Mesodermal cell (in vitro differentiated cells): ENCODE data around the gene NELFB.
A peak's percentile ranks its signal among the peaks of the same experiment; 100 is the strongest.

ENCODE experiments used
- H3K27ac ChIP-seq: 2 replicates; pipeline ENCODE4 v1.7.0; 2013; ENCODE audit warnings: mild to moderate bottlenecking, low read depth, low read length, moderate library complexity; ENCODE audit not compliant: severe bottlenecking
- H3K36me3 ChIP-seq: 2 replicates; pipeline ENCODE4 v1.7.1; 2013; ENCODE audit warnings: mild to moderate bottlenecking, low read length, moderate library complexity; ENCODE audit not compliant: control insufficient read depth, insufficient read depth
- H3K4me1 ChIP-seq: one replicate; pipeline ENCODE4 v1.7.1; 2013; ENCODE audit warnings: mild to moderate bottlenecking, low read length; ENCODE audit not compliant: insufficient read depth, control insufficient read depth, poor library complexity, severe bottlenecking
- H3K4me3 ChIP-seq: 2 replicates; pipeline ENCODE4 v1.7.0; 2013; ENCODE audit warnings: low read length, control low read depth, mild to moderate bottlenecking; ENCODE audit not compliant: insufficient read depth, poor library complexity, severe bottlenecking; ENCODE audit errors: extremely low read depth
- H3K9me3 ChIP-seq: 2 replicates; pipeline ENCODE4 v1.7.1; 2013; ENCODE audit warnings: mild to moderate bottlenecking, low read length, moderate library complexity; ENCODE audit not compliant: control insufficient read depth
- WGBS, 2 experiments: methylation state at CpG; one replicate each; pipeline ENCODE4 v1.1.5; 2013; ENCODE audit warnings: missing lambda C conversion rate in 2 of 2; ENCODE audit not compliant: insufficient coverage in 2 of 2; 5-methylcytosine and 5-hydroxymethylcytosine counted together

NELFB gene

GRCh38 chr9:137304383-137305059 lies 49.4 kb downstream of the NELFB start:
- Histone ChIP-seq H3K4me3 (no peak overlapping the region), H3K4me1 (peaks cover 33% of the 10 kb centered on the region), H3K36me3 (no peaks in the 10 kb centered on the region), H3K27ac (peak overlapping the region; percentile 87), H3K9me3 (no peaks in the 10 kb centered on the region)
- 69 to 76% methylated on average over 12 to 13 of the region's 16 CpGs for WGBS, 2 experiments

GRCh38 chr9:137305060-137305797 lies 50.1 kb downstream of the NELFB start:
- H3K27ac ChIP-seq = peak overlapping the region; percentile 87
- H3K9me3 ChIP-seq = no peaks in the 10 kb centered on the region
- peaks cover 26% of the 10 kb centered on the region for H3K4me1 ChIP-seq
- no peaks in the 10 kb centered on the region for H3K36me3 ChIP-seq
- no peak overlapping the region for H3K4me3 ChIP-seq
- WGBS, 2 experiments = 53 to 65% methylated on average over 26 to 33 of the region's 36 CpGs

DNA sequence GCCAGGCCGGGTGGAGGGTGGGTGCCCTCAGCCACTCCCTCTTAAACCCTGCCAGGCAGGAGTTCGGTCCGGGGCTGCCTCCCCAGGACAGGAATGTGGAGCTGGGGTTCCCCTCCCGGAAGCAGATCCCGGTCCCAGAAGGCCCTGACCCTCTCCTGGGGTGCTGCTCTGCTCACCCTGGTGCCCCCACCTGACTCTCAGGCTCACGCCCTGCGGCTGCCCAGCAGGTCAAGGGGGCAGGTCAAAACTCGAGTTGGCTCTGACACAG lies 50.6 kb downstream of the NELFB start:
- Histone ChIP-seq H3K27ac (peak overlapping the region; percentile 49), H3K4me1 (peaks cover 23% of the 10 kb centered on the region), H3K4me3 (no peak overlapping the region), H3K9me3 (no peaks in the 10 kb centered on the region), H3K36me3 (no peaks in the 10 kb centered on the region)
- WGBS, 2 experiments = 68 to 79% methylated on average over 5 of the region's 8 CpGs

DNA sequence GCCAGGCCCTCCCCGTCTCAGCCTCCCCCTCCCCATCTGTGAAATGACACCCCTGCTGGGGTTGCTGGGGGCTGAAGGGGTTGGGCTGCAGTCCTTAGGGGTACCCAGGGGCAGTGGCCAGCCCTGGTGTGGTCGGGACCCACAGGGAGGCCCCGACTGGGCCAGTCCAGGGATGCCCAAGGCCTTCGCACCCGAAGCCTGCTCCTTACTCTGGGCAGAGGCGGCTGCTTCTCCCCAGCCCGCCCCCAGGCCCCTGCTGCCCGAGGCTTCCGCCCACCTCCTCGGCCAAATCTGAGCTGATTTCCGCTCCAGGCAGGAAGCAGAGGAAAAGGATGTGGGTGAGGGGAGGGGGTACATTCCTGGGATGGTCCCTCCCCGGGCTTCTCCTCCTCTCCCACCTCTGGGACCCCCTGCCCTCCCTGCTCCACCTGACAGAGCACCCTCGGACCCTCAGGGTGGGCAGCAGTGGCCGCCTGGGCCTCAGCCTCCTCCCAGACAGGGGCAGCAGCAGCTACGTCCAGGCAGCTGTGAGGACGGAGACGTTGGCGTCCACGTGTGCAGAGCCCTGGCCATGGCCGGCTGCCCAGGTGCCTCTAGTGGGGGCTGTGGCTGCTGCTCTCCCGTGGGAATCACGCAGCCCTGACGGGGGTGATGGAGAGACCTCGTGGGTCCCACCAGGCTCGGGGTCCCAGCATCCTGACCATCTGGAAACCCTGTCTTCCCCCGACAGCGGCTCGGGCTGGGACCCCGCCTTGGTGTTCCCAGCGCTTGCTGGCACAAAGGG lies 51.1 kb downstream of the NELFB start:
- WGBS, 2 experiments = 81 to 88% methylated on average over 18 to 25 of the region's 30 CpGs
- Histone ChIP-seq H3K4me1 (peaks cover 23% of the 10 kb centered on the region), H3K4me3 (no peak overlapping the region), H3K27ac (peak overlapping the region; percentile 49), H3K36me3 (no peaks in the 10 kb centered on the region), H3K9me3 (no peaks in the 10 kb centered on the region)

- H3K4me3 ChIP-seq = no peak overlapping the region
- H3K4me1 ChIP-seq = peaks cover 23% of the 10 kb centered on the region
- H3K9me3 ChIP-seq = no peaks in the 10 kb centered on the region
- H3K27ac ChIP-seq = no peak overlapping the region
- WGBS, 2 experiments = 92 to 93% methylated on average over 23 of the region's 23 CpGs
- no peaks in the 10 kb centered on the region for H3K36me3 ChIP-seq
These were observed 51.7 kb downstream of the NELFB start for GRCh38 chr9:137306850-137307254.

GRCh38 chr9:137307255-137308056 lies 52.3 kb downstream of the NELFB start:
- peaks cover 23% of the 10 kb centered on the region for H3K4me1 ChIP-seq
- no peaks in the 10 kb centered on the region for H3K9me3 ChIP-seq
- no peak overlapping the region for H3K4me3 ChIP-seq
- no peaks in the 10 kb centered on the region for H3K36me3 ChIP-seq
- 86 to 89% methylated on average over 27 to 30 of the region's 30 CpGs for WGBS, 2 experiments
- no peak overlapping the region for H3K27ac ChIP-seq

GRCh38 chr9:137308057-137308619 lies 53.0 kb downstream of the NELFB start:
- H3K4me3 ChIP-seq = no peak overlapping the region
- peaks cover 23% of the 10 kb centered on the region for H3K4me1 ChIP-seq
- no peaks in the 10 kb centered on the region for H3K36me3 ChIP-seq
- 81 to 84% methylated on average over 19 to 20 of the region's 20 CpGs for WGBS, 2 experiments
- H3K9me3 ChIP-seq = no peaks in the 10 kb centered on the region
- H3K27ac ChIP-seq = no peak overlapping the region

- 90 to 95% methylated on average over 11 to 14 of the region's 15 CpGs for WGBS, 2 experiments
- H3K9me3 ChIP-seq = no peaks in the 10 kb centered on the region
- H3K27ac ChIP-seq = no peak overlapping the region
- H3K4me1 ChIP-seq = peaks cover 24% of the 10 kb centered on the region
- H3K36me3 ChIP-seq = no peaks in the 10 kb centered on the region
- no peak overlapping the region for H3K4me3 ChIP-seq
These were observed 54.5 kb downstream of the NELFB start for GRCh38 chr9:137309368-137310188.

- no peaks in the 10 kb centered on the region for H3K9me3 ChIP-seq
- H3K27ac ChIP-seq = no peak overlapping the region
- WGBS, 2 experiments = 87 to 92% methylated on average over 12 to 17 of the region's 20 CpGs
- peaks cover 23% of the 10 kb centered on the region for H3K4me1 ChIP-seq
- no peak overlapping the region for H3K4me3 ChIP-seq
- no peaks in the 10 kb centered on the region for H3K36me3 ChIP-seq
These were observed 55.3 kb downstream of the NELFB start for GRCh38 chr9:137310189-137311052.
